G401 (cell line): ENCODE measurements around the gene ZNF365. TPM values are rescaled to one million over a fixed set of nuclear protein-coding genes. Genes with fewer than 3 reads are reported as not detected.
A peak's percentile ranks its signal among the peaks of the same experiment; 100 is the strongest.
"Not testable (repeated sequence)": the region's sequence is repeated elsewhere in the genome, so short reads cannot be mapped to it uniquely, and the experiment has no call there.

Experiments used
- DNase-seq: peaks from one replicate; pipeline ENCODE4 v3.0.0-alpha.2; 2015; ENCODE audit warnings: low spot score
- in situ Hi-C: cut with HindIII; loops from 2 replicates; pipeline ENCODE4 v1.10.0; 2016; ENCODE audit warnings: low sequenced_read_pairs, mixed read lengths
- total RNA-seq: library from RNA; depleted of rRNA; stranded (reverse); fragments of >200 nt; shearing (Covaris generic); gene quantifications from 2 replicates; pipeline ENCODE4 v1.2.3, GENCODE V29; 2014; rRNA removed

ZNF365 gene, protein sequence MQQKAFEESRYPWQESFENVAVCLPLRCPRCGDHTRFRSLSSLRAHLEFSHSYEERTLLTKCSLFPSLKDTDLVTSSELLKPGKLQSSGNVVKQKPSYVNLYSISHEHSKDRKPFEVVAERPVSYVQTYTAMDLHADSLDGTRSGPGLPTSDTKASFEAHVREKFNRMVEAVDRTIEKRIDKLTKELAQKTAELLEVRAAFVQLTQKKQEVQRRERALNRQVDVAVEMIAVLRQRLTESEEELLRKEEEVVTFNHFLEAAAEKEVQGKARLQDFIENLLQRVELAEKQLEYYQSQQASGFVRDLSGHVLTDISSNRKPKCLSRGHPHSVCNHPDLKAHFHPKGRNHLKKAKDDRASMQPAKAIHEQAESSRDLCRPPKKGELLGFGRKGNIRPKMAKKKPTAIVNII
- total RNA-seq, result not detected in 2 replicates

DNA sequence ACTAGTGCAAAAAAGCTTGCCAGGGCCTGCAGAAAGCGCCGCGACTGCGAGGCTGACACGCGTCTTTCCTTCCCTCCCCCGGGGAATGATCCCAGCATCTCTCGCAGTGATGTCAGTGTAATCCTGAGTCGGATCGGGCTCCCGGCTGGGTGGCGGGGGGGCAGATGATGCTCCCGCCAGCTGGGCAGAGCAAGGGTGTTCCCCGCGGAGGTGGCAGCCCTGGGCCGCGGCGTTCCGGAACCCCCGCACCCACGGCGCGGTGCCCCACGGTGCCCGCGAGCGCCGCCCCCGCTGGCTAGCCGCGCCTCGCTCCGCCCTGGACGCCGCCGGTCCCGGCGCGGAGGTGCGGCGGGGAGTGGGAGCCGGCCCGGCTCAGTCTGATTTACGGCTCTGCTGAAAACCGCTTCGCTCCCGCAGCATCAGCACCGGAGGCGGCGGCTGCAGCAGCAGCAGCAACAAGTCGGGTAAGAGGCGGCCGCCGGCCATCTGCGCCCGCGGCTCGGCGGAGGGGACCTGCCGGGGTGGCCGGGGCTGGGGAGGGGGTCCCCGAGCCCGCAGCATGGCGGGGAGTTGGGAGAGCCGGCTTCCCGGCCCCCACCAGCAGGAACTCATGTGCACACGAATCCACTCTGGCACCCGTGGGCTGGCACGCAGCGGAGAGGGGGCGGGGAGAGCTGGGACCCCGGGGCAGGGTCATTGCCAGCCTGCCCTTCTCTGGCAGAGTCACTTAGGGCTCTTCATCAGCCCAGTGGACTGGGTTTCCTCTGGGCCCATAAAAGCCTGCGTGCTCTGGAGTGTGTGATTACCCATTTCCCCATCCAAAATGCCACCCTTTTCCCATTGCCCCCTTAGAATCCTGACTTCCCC lies at the start of gene ZNF365:
TSS of gene ZNF365 (plus strand) at position 375 of the 867 bp plus-strand sequence. CDS start 1,825 bp downstream, outside the sequence.
- peak; percentile 66 for DNase-seq
- in situ Hi-C loops, result no loop called here

DNA sequence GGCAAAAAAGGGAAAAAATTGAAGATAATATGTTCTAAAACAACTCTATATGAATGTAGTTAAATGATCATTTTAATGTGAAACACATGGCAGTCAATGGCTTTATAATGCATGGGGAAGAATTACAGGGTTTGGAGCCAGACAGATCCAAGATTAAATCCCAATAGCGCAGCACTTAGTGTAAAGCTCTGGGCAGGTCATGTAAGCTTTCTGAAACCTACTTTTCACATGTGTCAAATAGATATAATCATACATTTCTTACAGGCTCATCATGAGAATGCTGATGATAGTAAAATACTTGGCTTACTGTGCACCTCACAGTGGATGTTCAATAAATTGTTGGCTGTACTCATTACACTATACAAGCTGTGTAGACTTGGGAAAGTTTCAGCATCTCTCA lies 48.0 kb upstream of the ZNF365 start:
- in situ Hi-C loops, result no loop called here
- no peak for DNase-seq

DNA sequence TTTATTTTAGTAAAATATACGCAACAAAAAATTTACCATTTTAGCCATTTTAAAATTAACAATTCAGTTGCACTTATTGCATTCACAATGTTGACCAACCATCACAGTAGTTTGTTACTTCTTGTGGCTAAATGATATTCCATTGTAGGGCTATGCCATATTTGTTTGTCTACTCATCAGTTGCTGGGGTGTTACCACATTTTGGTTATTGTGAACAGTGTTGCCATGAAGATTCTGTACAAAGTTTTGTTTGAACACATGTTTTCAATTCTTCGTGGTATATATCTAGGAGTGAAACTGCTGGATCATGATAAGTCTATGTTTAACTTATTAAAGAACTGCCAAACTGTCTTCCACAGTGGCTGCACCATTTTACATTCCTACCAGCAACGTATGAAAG lies 46.3 kb upstream of the ZNF365 start:
- in situ Hi-C loops, result no loop called here
- no peak for DNase-seq

DNA sequence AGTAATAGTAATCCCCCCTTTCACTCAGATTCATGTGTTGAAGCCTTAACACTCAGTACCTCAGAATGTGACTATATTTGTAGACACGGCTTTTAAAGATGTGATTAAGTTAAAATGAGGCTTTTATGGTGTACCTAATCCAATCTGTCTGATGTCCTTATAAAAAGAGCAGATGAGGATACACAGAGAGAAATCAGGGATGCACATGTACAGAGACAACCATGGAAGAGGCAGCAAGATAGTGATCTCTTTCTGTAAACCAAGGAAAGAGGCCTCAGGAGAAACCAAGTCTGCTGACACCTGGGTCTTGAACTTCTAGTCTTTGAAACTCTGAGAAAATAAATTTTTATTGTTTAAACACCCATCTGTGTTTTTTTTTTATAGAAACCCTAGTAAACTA lies 44.0 kb upstream of the ZNF365 start:
- in situ Hi-C loops, result no loop called here
- no peak for DNase-seq

DNA sequence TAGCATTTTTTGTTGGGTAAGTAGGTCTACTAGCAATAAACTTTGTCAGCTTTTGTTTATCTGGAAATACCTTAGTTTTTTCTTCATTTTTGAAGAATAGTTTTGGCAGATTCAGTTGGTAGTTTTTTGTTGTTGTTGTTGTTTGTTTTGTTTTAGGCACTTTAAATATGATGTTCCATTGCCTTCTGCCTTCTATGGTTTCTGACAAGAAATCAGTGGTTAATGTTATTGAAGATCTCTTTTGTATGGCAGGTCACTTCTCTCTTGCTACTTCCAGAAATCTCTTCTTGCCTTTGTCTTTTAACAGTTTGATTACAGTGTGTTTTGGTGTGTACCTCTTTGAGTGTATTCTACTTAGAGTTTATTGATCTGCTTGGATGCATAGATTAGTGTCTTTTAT lies 41.8 kb upstream of the ZNF365 start:
- no peak for DNase-seq
- in situ Hi-C loops, result no loop called here

DNA sequence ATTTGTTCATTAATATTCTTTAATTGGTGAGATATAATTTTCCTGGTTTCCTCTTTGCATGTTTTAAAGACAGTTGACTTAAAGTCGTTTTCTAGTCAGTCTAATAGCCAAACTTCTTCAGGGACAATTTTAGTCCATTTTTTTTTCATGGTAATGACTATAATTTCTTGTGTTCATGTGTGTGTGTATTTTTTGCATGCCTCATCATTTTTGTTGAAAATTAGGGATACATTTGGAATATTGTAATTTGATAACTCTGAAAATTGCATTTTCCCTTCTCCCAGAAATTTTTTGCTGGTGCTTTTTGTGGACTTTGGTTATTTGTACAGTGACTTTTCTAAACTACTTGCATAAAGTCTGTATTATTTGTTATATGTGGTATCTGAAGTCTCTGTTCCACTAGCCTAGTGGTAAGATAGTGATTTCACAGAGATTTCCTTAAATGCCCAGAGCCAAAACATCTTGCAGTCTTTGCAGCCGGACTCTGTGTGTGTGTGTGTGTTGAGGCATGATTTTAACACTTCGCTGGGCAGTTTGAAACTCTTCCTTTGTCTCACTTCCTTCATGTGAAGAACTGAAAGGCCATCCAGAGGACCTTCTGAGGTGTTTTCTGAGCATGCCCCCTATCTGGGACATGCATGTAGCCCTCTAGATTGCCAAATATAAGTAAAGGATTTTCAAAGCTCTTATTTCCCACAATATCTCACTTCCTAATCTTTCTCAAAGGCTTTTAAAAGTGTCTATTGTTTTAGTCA lies 40.9 kb upstream of the ZNF365 start:
- no peak for DNase-seq
- in situ Hi-C loops, result no loop called here

DNA sequence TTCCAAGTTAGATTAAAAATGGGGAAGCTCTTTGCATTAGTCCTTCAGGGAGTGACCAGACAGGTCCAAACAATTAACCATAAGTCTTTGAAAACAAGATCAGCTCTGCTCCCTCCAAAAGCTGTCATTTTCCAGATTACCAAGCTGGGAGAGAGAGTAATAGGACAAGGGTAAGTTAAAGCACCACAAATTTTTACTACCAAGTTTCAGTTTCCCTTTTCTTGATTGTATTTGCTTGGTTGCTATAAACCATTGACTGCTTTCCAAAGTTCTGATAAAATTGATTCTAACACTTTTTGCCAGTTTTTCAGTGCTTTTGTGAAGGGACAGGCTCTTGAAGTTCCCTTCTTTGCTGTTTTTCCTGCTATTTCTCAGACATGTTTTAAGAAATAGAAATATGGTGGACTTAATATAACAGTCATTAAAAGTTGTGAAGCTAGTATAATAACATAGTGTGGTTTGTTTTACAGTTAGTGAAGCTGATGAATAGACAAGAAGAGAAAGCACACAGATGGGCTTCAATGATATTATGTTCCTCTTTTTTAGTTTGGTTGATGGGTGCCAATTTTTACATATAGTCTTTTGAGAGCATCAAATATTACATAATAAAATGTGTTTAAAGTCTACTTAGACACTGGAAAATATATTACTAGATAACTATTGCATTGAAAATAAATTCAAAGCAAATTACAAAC lies 40.0 kb upstream of the ZNF365 start:
- DNase-seq, result no peak
- in situ Hi-C loops, result no loop called here

DNA sequence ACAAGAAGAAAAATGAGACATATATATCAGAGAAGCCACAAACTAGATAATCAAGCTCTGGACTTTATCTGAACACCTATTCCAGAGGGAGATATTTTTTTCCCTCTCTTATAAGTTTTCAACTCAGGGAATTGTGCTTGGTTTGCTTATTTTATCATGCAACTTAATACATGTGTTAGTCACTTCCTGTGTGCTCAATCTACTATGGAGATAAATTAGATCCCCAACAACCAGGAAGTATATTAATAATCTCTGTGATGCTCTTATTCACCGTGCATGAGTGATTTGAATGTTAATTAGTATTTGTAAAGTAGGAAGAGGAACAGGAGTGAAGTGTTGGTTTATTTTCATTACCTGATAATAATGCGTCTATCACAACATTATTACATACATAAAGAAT lies 38.8 kb upstream of the ZNF365 start:
- no peak for DNase-seq
- in situ Hi-C loops, result no loop called here

DNA sequence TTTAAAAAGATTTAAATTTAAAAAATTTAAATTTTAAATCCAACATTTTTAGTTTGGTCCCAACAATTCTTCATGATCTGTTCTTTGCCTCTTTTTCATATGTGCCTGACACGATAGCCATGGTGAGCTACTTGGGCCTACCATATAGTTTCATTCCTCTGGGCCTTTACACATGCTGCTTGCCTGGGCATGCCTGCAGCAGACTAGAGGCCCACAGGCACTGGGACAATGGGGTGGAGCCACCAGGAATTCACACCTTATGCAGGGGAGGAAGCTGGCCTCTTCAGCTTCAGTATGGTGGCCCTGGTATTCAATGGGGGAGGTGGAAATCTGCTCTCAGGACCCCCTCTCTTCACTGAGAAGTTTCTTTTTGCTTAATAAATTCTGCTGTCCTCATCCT lies 37.8 kb upstream of the ZNF365 start:
- no peak for DNase-seq
- in situ Hi-C loops, result no loop called here

DNA sequence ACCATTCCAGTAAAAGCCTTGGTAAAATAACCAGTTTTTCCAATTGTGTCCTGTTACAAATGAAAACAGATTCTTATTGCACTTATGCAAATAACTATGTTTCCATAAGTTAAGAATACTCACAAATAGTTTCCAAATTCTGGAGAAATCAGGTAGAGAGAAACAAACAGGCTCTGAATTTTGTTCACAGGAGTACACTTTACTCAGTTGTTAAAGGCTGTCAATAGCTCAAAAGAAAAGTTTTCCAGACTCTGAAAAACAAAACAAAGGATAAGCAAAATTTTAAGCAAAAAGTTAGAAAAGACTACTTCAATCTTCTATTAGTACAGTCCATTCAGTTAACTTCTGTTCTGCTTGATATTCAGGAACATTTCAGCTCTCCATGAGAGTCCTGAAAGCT lies 32.8 kb upstream of the ZNF365 start:
- no peak for DNase-seq
- in situ Hi-C loops, result no loop called here

DNA sequence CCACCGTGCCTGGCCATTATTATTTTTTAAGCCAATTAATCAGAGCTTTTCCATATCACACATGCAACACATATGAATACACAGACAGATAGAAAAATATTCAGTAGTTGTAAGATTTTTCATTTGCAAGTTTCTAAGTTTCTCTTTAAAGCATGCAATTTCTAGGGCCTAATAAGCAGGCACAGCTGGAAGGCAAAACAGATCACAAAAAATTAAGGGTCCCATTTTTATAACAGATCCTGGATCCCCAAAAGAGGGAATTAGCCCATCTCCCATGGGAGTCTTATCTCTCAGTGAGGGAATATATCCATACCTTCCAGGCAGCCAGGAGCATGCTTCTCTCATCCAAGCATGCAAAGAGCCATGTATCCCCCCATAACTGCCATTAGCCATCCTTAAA lies 31.2 kb upstream of the ZNF365 start:
- in situ Hi-C loops, result no loop called here

DNA sequence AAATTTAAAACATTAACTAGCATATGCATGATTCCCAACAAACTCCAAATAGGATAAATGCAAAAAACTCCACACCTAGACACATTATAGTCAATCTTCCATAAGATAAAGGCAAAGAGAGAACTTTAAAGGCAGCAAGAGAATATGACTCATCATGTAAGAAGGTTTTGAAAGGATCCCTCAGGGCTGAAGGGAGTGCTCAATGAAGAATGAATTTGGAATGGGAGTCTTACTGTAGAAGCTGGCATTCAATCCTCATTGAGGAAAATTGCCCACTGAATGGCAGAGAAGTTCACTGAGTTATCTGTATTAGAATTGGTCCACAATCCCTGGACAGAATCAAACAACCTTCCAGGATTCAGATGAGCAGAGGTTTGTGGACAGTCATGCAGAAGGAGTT lies 26.1 kb upstream of the ZNF365 start:
- no peak for DNase-seq
- in situ Hi-C loops, result no loop called here

More for the DNA sequence above, 31.2 kb upstream of the ZNF365 start:
- no peak for DNase-seq

DNA sequence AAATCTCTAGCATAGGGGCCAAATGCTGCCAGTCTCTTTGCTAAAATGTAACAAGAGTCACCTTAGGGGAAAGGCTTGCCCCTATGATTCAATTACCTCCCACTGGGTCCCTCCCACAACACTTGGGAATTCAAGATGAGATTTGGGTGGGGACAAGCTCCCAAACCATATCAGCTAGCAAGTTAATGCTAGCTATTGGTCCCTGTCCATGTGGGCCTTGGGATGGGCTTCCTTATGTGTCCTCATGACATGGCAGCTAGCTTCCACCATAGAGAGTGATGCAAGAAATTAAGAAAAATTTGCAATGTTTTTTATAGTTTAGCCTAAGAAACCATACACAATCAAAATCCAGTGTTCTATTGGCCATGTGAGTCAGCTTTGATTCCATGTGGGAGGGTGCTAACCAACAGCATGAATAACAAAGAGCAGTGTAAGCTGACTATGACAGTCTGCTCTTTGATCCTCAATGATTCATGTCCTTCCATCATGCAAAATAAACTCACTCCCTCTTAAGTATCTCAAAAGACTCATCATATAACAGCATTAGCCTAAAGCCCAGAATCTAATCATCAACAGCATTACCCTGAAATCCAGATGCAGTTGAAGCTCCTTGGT lies 21.7 kb upstream of the ZNF365 start:
- in situ Hi-C loops, result no loop called here
- DNase-seq, result no peak

DNA sequence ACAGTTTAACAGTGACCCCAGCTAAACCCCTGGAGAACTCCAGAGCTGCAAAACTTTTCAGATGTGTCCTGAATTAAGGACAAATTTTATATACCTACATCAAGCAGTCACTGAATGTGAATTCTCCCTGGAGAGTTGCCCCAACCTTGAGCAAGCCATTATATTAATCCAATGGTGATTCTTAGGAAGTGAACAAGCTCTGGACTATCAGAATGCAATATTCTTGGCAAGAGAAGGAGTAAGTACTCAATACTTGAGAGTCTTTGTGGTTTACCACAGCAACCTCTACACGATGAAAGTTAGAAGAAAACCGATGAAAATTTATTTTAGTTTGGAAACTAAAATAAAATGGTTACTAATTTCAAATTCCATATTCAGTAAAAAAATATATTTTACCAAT lies 19.3 kb upstream of the ZNF365 start:
- no peak for DNase-seq
- in situ Hi-C loops, result no loop called here

DNA sequence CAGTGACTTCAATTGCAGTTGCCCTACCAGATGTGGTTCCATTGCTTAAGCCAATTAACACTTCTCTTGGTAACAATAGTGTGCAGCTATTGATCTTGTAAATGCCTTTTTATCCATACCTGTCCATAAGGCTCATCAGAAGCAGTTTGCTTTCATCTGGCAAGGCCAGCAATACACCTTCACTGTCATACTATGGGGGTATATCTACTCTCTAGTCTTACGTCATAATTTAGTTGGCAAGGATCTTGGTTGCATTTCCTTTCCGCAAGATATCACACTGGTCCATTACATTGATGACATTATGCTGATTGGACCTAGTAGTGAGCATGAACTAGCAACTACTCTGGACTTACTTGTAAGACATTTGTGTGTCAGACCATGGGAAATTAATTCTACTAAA lies 17.7 kb upstream of the ZNF365 start:
- in situ Hi-C loops, result no loop called here
- DNase-seq, result no peak

DNA sequence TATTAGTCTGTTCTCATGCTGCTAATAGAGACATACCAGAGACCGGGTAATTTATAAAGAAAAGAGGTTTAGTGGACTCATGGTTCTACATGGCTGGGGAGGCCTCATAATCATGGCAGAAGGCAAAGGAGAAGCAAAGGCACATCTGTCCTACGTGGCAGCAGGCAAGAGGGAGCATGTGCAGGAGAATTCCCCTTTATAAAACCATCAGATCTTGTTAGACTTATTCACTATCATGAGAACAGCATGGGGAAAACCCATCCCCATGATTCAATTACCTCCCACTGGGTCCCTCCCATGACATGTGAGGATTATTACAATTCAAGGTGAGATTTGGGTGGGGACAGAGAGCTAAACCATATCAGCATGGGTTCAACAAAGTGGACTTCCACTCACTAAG lies 16.0 kb upstream of the ZNF365 start:
- in situ Hi-C loops, DNase-seq: not testable (repeated sequence)

DNA sequence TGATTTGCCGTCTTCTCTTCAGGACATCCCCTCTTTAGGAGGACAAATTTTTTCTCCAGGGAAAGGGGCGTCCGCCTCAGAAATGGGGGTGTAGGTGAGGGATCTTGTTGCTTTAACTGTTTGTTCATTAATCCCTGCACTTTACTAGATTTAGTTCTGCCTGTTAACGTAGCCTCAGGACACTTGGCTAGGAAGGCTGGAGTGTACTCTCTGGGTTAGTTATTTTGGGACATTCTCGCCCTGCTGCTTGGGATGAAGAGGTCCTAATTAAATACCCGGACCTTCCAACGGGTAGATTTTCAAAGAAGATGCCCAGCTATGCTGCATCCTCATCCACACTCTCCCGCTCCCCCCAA lies 552 bp upstream of the ZNF365 start:
- in situ Hi-C loops, result no loop called here

DNA sequence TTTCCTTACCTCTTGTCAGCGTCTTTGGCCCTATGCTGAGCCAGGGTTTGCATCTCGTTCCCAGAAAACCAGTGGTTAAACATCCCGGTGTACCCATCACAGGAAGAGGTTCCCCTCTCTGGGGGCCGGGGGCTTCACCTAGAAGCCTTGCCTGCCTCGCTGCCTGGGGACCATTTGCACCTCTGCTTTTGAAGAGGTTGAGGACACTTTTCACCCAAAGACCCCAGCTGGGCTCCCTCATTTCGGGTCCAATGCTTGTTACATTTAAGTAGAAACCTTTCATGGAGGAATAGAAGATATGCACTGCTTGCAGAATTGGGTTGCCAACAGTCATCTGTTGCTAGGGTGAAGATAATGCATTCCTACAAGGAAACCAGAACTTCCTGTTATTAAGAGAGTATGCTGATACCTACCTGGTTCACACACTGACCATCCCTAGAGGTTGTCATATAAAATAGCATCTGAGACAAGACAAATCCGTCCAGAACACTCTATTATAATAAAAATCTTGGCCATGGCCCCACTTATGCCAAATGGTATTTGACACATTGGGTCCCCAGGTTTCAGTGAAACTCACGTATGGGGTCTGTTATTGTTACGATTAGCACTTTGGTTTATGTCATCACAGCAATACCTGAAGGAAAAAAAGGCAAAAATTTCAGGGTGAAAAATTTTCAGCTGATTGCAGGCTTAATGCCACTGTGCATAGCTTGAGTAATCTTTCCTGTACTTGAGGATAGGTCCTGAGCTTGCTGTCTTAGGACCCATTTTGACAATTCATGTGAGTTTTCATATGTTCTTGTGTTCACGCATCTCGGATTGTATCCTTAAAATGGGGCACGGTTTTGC lies 917 bp downstream of the ZNF365 start:
- in situ Hi-C loops, result no loop called here
- DNase-seq, result peak; percentile 75

More for the DNA sequence above, 552 bp upstream of the ZNF365 start:
- DNase-seq, result no peak
